NCI-H345 treated with DMSO at 0.1 percent for 48 hours (cell line): ENCODE measurements around the gene SMAD2.
"Not testable (repeated sequence)": the region's sequence is repeated elsewhere in the genome, so short reads cannot be mapped to it uniquely, and the experiment has no call there.

Source experiments
- DNase-seq: peaks from one replicate; lab custom pipeline; 2025; ENCODE audit not compliant: unreplicated experiment; lab: John Stamatoyannopoulos, UW

SMAD2 gene

DNA sequence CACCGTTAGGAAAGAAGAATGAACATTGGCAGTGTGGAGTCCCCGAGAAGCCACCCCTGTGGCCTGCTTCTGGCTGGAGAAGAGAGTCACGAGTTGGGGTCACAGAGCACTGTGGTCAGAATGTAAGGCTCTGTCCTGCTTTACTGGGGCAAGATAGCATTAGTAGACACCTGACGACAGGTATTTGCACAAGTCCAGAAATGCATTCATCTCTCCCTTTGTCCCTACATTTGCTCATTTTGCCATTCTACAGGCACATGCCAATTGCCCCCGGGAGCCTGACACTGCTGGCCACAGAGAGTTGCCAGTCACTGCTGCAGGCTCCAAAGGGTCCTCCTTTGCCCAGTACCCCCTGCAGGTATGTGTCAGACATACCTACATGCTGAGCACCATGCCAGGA lies 133.3 kb downstream of the SMAD2 start:
- DNase-seq: no peak

DNA sequence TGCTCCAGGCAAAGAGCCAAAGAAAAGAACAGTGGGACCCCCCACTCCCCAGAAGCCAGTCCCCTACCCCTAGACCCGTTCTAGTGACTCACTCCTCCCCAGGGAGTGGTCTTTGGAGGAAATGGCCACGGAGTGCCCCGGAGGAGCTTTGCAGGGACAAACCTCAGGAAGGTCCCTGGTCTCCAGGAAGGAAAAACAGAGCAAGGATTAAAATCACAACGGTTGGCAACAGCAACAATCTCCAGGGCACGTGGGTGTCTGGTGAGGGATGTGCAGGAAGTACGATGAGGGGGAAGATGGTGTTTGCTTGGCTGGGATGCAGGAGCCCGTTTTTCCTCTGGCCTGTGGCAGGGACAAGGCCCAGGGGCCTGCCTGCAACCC lies 135.0 kb downstream of the SMAD2 start:
- no peak for DNase-seq

DNA sequence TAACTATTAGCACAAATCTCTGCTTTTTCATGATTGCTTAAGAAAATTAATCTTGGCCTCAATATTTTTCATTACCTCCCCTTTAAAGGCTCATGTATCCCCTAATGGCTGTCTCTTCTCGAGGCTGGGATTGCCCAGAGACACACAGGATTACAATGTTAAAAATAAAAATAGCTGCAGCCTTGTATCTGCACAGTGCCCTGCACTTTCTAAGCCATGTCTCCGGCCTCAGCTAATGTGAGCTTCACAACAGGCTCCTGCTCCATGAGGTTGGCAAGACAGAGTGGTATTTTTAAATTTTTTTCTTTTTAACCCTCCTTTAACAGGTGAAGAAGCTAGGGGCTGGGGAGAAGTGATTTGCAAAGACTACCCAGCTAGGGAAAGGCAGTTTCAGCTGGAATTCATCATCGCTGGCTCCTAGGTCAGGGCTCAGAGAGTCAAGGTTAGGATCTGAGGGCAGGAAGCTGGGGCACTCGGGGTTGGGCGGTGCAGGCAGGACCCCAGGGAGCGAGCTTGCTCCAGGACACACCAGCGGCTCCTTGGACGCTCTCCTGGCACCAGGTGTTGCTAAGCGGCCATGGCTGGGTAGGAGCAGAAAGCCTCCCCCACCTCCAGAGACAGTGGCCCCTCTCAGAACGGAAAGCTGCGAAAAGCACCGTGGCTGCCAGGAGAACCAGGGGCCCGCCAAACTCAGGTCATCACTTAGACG lies 135.6 kb downstream of the SMAD2 start:
- no peak for DNase-seq

DNA sequence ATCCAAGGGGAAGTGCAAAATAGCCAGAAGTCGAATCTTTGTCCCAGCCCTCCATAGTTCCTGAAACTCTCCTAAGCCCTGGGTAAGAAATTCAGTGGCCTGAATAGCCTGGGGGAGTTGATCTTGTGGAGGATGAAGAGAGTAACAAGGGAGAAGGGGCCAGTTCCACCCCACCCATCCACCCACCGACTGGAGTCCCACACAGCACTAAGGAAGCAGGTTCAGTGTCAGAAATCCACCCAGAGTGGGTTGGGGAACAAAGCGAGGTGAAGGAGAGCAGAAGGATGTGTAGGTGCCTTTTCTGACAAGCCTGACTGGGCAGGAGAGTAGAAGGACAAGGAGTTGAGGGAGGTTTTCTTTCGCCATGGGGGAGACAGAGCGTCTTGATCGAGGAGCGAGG lies 136.8 kb downstream of the SMAD2 start:
- no peak for DNase-seq

DNA sequence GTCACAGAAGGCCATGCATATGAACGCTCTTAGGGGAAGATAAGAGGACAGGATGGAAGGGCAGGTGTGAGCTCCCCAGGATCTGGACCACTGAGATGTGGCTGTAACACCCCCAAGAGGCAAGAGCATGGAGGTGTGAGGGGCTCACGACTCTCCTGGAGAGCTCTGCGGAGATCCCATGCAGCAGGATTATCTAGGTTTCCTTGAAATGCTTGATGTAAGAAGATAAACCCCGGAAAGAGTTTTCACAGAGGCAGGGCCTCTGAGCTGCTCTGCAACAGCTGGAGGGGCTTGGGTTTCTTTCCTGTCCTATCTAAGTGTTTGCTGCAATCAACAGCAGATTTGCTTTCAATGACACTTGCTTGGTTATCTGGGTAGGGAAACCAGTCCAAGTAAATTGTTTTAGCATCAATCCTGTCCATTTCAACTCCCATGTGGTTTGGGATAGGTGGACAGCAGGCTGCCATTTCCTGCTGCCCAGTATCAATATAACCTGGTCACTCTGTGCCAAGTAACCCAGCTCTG lies 138.9 kb downstream of the SMAD2 start:
- no peak for DNase-seq

DNA sequence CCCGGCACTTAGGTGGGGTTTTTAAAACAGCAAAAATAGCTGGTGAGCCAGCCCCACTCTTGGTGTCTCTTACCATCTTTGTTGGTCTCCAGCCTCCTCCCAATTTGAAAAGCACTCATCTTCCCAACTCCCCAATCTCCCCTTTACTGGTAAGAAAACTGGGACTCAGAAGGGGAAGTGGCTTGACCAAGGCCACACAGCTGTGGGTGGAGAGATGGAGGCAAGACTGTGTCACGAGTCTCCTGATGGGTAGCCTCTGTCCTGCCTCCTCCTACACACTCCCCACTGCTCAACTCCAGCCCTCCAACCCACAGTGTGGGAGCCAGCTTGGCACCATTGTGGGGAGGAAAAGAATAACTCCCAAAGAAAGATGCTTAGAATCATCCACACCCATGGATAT lies 140.4 kb downstream of the SMAD2 start:
- DNase-seq: no peak

DNA sequence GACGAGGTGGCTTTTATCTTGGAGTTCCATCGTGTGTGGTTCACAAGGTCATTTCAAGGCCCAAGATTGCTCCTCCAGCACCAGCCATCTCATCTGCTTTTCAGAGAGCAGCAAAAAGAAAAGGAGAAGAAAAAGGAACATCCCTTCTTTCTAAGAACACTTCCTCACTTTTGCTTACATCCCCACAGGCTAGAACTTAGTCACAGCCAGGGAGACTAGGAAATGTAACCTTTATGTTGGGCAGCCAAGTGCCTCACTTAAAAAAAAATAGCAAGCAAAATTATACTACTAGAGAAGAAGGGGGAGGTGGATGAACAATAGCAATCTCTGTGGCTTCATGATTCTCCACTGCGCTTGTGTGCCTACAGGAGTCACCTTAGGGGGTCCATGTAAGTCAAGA lies 141.8 kb downstream of the SMAD2 start:
- DNase-seq: no peak

DNA sequence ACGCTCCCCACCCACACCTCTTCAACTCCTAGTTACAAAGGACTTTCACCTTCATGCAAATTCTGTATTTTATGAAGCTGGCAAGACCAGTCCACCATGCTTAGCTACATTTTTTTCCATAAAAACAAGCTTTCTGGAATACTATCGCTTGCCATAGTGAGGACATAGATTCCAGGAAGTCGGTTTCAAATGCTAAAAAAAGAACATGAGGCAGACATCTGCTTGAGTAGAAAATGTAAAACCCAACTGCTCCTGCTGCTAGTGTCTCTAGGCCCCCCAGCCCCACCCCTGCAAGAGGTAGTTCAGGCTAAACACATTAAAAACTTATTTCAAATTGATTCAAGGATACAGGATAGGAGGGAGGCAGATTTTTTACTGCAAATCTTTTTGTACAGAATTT lies 148.9 kb downstream of the SMAD2 start:
- DNase-seq: no peak

DNA sequence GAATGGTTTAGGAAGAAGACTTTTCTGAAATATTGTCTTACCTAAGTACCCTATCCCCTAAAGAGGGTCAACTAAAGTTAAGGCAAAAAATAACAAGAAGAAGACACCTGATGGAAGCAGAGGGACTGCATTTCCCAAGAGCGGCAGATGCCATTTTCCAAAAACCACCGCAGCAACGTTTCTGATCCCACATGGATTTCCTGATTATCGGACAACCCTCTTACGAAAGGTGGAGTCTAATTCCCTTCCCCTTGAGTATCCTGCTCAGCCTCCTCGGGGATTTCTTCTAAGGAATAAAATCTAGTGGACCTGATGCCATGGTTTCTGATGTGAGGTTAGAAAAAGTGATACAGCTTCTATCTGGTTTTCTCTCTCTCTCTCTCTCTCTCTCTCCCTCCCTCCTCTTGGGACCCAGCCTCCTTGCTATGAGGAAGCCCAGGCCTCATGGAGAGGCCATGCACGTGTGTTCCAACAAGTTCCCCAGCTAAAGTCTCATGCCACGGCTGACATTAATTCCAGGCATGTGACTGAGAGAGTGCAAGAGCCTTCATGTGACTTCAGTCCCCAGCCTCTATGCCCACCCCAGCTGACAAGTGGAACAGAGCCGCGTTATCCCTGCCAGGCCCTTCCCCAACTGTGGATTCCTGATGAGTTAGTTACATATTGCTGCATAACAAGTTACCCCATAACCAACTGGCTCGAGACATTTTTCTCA lies 150.3 kb downstream of the SMAD2 start:
- DNase-seq: no peak

DNA sequence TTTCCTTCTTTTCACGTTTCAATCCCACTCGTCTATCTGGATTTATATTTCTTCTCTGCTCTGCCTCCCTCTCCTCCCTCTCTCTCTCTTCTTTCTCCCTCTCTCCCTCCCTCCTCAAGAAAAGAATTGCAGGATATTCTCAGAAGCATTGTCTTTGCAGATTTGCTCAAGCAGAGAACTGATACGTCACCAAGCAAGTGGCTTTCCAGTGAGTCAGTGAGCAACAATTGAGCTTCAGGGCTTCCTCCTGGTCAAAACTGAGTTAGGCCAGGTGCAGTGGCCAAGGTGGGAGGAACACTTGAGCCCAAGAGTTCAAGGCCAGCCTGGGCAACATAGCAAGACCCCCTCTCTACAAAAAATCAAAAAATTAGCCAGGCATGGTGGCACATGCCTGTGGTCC lies 151.1 kb downstream of the SMAD2 start:
- no peak for DNase-seq

DNA sequence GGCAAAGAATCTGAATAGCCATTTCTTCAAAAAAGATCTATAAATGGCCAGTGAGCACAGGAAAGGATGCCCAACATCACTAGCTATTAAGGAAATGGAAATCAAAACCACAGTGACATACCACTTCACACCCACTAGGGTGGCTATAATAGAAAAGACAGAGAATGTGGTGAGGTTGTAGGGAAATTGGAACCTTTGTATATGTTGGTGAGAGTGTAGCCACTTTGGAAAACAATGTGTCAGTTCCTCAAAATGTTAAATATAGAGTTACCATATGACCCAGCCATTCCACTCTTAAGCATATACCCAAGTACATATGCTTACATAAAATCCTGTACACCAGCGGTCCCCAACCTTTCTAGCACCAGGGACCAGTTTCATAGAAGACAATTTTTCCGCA lies 152.8 kb downstream of the SMAD2 start:
- DNase-seq: no peak

DNA sequence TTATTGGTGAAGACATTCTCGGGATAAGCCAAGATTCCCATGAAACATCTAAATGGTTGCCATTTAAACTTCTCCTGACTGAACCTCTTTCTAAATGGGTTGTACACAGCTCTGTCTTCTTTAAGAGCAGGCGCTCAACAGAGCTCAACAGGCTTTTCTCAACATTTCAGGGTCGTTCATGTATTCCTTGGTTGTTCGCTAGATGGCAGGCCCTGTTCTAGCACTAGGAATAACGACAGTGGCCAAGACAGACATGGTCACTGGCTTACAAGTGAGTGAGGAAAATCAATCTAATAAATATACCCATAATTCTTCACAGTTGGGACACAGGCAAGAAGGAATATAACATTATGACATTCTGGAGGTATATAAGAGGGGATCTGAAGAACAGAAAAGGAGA lies 154.5 kb downstream of the SMAD2 start:
- no peak for DNase-seq

DNA sequence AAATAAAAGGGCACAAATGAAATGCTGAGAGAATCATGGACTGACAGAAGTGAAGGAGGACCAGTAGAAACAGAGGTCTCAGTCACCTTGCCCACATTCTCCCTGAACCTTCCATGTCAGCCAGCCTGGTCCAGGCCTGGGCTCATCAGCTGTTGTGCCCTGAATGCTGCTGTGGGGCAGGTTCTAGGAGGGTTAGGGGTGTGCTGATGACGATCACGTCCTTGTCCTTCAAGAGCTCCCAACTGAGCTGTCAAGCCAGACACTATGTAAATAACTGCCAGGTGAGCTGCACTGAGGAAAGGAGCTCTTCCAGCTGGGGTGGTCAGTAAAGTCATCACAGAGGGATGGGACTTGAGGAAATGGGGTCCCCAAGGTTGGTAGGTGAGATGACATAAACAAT lies 156.5 kb downstream of the SMAD2 start:
- no peak for DNase-seq

DNA sequence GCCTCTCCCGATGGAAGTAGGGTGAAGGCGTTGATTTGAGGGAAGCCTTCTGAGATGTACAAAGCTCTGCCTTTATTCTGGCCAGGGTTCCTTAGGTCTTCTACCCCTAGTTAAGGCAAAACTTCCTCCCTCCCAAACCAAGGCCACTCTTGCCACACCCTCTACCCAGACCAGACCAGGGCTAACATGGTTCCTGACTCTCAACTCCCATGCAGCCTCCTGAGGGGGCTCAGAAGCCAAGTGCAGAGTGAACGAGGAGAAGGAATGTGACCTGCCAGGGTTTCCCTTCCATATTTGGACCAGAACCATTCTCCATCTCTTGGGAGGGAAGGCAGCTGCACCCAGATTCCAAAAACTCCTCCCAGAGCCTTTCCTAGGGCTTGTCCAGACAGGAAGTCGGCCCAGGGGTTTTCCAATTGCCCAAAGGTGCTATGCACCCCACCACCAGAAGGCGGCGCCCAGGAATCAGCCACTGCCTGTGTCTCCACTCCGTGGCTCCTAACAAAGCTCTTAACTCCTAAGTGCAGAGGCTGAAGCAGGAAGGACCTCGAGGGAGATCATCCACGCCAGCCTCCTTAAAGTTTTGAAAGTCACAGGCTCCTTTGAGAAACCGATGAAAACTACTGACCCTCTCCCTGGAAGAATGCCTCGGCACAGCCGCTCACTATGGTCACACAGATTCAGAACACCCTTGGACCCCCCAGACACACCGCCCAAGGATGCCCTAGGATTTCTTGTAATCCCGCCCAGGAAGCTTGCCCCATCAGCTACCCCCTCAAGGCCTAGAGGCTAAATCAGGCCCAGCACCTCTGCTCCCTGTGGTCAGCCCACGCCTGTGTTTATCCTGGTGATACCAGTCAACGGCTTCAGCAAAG lies 157.8 kb downstream of the SMAD2 start:
- DNase-seq: peak; percentile 3

DNA sequence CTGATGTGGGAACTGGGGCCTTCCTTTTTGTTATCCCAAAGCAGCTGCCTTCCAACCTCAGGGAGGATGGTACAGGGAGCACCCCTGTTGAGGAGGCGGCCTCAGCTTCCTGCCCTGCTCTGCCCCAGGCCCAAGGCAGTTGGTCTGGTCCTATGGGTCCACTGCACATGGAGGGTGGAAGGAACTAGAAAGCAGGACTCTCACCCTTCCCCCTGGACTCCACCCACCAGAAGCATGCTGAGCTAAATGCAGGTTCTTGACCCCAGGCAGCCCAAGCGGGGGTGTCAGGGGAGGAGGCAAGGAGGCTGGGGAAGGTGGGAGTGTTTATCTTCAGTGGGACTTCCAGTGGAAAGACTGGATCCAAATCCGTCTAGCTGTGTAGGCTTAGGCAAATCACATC lies 158.5 kb downstream of the SMAD2 start:
- no peak for DNase-seq

DNA sequence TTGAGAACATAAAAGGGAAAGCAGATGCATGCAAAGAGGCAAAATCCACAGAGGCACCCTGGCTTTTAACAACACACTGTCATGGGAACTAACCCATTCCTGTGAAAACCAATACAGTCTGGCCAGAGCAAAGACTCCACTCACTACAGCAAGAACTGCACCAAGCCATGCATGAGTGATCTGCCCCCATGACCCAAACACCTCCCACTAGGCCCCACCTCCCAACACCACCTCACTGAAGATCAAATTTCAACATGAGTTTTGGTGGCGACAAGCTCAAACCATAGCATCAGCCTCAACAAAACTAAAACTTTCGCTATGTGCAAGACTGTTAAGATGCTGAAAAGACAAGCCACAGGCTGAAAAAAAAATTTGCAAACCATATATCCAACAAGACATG lies 162.8 kb downstream of the SMAD2 start:
- DNase-seq: no peak

DNA sequence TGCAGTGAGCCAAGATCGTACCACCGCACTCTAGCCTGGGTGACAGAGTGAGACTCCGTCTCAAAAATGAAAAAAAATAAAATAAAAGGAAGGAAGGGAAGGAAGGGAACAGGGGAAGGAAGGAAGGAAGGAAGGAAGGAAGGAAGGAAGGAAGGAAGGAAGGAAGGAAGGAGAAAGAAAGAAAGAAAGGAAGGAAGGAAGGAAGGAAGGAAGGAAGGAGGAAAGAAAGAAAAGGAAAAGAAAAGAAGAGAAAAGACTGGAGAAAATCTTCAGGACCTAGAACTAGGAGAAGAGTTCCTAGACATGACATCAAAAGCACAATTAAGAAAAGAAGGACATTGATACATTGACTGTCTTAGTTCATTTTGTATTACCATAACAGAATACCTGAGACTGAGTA lies 163.3 kb downstream of the SMAD2 start:
- not testable (repeated sequence) for DNase-seq
